Fibroblast of peridontal ligament (primary cell): ENCODE measurements around the gene PEX16.
A peak's percentile ranks its signal among the peaks of the same experiment; 100 is the strongest.
"Not testable (repeated sequence)": the region's sequence is repeated elsewhere in the genome, so short reads cannot be mapped to it uniquely, and the experiment has no call there.

Experiments used
- DNase-seq: peaks from one replicate; pipeline ENCODE4 v3.0.0-alpha.2; 2010; ENCODE audit errors: extremely low read depth

The PEX16 gene

DNA sequence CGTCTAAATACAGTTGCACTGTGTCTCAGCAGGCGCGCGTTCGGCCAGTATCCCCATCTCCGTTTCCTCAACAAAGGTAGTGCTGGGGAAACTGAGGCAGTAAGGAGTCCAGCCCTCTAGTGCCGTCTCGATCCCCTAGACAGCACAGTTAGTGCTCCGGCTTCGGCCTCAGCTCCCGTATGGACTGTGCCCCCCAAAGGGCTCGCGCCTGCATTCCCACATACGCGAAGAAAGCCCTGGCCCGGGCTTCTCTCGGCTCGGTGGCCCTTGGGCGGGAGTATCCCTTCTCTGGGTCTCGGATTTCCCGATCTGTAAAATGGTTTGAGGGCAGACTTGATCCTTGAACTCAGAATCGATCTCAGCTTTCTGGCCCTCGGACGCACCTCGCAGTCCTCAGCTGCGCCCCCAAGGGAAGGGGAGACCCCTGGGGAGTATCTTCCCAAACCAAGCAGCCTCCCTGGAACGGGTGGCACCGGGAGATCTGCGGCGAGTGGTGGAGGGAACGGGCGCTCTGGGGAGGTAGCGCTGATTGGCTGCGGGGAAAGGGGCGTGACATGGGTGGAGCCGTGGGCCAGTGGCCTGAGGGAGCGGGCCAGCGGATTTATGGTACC, 759 bp upstream of the PEX16 start:
- DNase-seq = peak; percentile 55

DNA sequence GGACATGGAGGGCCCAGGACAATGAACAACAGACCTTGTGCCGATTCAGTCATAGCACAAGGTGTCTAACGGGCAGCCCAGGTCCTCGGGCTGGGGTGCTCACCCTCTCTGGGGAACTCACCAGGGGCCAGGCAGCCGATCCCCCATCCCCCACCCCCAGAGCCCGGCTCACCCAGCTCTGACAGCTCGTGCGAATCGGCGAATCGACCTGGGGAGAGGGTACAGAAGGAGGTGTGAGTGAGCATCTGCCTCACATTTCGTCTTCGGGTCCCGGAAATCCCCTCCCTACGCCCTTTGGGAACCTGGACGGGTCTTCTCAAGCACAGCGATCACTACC, 423 bp downstream of the PEX16 start:
- no peak for DNase-seq

DNA sequence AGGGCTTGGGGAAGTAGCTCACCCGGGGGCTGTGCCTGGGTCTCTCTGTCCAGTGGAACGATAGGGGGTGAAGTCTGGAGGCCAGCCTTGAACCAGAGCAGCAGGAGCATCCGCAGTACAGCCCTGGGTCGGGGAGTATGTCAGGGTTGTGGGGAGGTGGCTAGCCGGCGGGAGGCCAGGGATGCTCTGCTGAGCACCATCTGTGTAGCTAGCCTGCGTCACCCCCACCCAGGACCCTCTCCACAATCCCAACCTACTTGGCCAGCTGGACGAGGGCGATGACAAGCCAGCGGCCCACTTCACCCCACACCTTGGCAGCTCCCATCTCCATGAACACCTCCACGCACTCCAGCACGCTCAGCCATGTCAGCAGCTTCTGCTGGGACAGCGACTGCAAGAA, 2.2 kb downstream of the PEX16 start:
- DNase-seq = no peak

DNA sequence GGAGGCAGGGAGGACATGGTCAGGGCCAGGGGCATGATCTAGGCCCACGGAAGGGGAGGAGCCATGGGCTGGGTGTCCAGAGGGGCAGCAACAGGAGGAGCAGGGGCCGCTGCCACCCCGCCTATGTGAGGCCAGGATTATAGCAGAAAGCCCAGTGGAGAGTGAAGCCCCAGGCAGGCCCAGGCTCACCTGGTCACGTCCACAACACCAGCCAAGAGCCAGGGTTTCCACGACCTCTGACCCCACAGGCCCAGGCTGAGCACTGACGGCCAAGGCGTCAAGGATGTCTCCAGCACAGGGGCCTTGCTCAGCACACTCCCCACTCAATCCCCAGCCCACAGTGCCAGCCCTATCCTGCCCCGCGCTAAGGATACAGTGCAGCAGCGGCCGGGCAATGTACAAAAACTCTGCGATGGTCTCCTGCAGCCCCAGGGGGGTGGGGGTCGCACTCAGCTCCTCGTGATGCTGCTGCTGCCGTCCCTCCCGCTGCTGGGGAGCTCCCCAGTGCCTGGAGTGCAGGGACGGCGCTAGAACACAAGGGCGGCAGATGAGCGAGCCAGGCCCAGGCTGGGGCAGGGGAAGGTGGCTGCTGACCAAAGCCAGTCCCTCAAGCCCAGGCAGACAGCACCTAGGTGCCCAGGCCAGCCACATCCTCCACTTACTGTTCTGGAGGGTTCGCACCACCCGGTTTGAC, 3.6 kb downstream of the PEX16 start:
- DNase-seq = no peak

DNA sequence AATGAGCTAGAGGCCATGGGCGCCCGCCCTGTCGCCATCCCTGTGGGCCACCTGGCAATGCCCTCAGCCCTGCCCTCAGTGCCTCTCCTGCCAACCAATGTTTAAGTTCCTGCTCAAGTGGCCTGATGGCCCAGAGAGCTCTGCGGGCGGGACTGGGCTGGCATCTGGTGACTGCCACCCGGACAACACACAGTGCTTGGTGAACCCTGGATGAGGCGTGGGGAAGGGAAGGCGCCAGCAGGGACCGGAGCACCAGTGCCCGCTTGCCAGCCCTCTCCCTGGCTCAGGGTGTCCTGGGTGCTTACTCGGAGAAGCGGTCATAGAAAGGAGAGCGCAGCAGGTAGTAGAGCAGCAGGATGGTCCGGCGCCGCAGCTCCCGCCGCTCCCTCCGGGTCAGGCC, 4.2 kb downstream of the PEX16 start:
- no peak for DNase-seq

DNA sequence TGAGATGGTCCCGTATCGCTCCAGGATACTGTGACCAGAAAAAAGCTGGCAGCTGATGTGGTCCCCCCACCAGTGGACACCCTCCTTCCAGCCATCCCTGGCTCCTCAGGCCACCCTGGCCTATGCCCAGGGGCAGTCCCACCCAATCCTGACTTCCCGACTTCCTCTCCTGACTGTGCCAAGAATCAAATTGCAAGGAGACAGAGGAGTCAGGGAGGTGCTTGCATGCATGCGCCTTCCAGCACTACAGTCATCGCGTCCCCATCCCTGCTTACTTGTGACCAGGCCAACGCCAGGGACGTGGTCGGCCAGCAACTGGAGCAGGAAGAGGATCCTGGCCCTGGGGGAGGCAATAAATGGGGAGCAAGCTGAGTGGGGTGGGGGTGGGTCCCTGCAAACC, 7.1 kb downstream of the PEX16 start:
- no peak for DNase-seq

DNA sequence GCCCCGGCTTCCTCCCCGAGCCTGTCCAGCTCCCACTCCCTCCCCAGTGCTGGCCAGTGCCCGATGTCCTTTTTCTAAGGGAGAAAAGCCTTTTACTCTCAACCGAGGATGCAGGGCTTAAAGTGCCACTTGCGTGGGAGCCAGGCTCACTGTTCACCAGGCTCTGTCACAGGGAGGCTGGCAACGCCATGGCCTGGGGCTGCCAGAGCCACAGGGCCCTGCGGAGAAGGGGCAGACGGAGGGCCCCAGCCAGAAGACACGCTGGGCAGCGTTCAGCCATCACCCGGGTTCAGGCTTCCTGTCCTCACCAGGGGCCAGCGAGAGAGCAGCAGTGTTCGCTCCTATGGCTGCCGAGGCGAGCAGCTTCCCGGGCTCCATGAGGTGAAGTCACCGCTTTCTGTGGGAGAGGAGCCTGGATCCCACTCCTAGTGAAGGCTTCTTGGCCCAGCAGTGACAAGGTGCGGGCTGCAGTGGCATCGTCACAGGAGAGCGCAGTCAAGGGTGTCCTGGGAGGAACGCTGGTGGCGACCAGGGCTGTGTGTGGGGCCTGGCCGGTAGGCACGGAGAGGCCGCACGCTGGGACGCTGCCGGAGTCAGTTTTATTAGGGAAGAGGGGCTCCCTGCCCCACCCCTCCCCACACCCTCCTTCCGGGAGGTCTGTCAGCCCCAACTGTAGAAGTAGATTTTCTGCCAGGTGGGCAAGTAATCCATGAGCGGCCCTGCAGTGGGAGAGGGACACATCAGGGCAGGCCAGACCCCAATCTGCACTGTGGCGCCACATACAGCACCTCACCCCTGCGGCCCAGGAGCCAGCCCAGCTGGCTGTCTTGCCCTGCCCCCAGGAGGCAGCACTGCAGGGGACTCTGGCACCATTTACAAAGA, 7.8 kb downstream of the PEX16 start:
- DNase-seq = no peak

DNA sequence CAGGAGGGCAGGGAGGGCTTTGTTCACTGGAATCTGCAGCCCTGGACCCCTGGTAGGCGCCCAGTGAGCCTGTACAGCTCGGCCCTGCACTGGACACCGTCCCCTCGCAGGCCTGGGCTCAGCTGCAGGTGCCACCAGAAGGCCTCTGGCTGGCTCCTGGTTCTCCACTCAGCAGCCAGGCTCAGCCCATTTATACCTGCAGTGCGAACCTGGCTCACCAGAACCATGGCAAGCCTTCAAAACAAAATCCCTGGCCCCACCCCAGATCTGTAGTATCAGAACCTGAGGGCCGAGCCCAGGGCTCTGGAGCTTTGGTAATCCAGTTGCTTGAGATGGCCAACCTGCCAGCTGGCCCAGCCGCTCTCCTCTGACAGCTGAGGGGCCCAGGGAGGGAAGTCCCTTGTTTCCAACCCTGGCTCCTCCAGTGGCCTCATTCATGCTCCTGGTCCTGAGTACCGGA, 9.7 kb downstream of the PEX16 start:
- DNase-seq = no peak

DNA sequence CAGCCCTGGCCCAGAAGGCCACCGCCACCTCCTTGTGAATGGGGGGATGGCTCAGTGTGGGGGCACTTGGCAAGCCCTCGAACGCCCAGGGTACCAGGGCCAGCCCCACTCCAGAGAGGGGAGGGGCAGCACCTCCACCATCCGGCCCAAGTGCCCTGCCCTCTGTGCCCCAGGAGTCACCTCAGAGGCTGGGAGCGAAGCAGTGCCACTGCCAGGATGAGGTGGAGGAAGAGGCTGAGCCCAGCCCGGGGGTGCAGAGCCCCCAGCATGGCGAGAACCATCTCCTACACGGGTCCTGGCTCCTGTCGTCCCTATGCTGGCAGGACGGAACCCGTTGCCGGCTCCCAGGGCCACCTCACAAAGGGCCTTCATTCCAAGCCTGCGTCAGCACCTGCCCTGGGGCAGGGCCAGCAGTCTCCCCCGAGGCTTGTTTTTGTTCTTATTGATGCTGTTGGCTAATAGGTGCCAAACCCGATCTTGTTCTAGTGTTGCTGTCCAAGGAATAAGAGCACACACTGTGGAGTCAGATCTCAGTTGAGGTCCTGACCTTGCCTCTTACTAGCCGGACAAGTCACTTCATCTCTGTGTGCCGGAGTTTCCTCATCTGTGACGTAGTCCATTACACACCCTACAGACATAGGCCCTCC, 10.6 kb downstream of the PEX16 start, which contains the start of gene FREY1:
Gene FREY1, minus strand, starts transcription at position 307 of the 647 bp plus-strand sequence. Its CDS starts 26 bp downstream, at position 281.
- DNase-seq = no peak

DNA sequence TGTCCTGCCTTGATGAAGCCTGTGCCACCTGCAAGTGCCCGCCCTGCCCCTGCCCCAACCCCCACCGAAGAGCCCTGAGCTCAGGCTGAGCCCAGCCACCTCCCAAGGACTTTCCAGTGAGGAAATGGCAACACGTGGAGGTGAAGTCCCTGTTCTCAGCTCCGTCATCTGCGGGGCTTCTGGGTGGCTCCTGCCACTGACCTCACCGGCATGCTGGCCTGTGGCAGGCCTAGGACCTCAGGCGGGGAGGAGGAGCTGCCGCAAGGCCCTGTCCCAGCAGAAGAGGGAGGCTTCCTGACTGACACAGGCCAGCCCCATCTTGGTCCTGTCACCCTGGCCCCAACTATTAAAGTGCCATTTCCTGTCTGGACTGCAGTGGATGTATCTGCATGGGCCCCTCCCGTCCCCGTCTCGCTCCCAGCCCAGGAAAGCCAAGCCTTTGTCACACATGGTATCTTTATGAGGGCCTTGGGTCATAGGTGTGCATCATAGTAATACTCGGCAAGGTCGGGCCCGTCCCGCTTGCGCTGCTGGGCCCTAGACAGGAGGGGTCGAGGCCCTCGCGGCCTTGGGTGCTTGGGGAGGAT, 11.5 kb downstream of the PEX16 start:
- DNase-seq = no peak

DNA sequence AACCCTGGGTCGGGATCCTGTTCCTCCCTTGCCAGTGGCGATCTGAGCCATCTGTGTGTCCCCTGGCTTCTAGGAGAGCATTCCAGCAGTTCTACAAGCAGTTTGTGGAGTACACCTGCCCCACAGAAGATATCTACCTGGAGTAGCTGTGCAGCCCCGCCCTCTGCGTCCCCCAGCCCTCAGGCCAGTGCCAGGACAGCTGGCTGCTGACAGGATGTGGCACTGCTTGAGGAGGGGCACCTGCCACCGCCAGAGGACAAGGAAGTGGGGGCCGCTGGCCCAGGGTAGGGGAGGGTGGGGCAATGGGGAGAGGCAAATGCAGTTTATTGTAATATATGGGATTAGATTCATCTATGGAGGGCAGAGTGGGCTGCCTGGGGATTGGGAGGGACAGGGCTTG, 12.1 kb downstream of the PEX16 start:
- not testable (repeated sequence) for DNase-seq

DNA sequence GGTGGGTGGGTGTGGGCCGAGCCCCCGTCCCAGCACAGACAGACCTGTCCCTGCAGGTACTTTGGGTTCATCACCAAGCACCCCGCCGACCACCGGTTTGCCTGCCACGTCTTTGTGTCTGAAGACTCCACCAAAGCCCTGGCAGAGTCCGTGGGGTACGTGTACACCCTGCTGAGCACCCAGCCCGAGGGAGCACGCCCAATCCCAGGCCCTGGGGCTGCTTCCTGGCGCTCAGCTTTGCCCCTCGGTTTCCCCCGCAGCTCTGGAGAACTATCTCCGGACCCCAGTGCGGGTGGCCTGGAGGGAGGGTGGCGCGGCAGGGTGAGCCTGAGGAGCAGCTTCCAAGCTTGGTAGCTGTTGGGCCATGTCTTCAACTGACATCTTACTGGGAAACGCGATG, 12.6 kb downstream of the PEX16 start:
- DNase-seq = no peak

DNA sequence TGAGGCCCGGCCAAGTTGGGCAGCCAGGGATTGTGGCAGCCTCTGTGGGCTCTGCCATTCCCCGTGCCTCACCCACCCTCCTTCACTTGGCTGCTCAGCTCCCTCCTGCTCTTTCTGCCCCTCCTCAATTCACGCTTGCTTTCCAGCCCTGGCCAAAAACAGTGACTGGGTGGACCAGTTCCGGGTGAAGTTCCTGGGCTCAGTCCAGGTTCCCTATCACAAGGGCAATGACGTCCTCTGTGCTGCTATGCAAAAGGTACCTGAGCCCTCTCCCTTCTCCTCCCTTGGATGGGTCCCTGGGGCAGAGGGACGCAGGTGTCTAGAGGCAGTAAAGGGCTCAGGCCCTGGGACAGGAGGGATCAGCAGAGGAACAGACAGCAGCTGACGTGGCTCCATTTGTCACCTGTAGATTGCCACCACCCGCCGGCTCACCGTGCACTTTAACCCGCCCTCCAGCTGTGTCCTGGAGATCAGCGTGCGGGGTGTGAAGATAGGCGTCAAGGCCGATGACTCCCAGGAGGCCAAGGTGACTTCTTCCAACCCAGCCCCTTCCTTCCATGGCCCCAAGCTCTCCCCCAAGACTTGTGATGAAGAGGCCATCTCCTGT, 13.3 kb downstream of the PEX16 start:
- no peak for DNase-seq

DNA sequence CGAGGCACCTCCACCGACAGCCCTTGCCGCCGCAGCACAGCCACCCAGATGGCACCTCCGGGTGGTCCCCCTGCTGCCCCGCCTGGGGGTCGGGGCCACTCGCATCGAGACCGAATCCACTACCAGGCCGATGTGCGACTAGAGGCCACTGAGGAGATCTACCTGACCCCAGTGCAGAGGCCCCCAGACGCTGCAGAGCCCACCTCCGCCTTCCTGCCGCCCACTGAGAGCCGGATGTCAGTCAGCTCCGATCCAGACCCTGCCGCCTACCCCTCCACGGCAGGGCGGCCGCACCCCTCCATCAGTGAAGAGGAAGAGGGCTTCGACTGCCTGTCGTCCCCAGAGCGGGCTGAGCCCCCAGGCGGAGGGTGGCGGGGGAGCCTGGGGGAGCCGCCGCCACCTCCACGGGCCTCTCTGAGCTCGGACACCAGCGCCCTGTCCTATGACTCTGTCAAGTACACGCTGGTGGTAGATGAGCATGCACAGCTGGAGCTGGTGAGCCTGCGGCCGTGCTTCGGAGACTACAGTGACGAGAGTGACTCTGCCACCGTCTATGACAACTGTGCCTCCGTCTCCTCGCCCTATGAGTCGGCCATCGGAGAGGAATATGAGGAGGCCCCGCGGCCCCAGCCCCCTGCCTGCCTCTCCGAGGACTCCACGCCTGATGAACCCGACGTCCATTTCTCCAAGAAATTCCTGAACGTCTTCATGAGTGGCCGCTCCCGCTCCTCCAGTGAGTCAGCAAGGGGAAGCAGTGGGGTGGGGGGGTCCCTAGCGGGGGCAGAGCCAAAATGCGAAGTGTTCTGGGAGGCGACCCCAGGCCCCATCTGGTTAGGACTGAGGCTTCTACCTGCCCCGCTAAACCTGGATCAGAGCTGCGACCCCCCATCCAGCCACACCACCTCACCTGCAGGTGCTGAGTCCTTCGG, 15.0 kb downstream of the PEX16 start:
- DNase-seq = no peak

DNA sequence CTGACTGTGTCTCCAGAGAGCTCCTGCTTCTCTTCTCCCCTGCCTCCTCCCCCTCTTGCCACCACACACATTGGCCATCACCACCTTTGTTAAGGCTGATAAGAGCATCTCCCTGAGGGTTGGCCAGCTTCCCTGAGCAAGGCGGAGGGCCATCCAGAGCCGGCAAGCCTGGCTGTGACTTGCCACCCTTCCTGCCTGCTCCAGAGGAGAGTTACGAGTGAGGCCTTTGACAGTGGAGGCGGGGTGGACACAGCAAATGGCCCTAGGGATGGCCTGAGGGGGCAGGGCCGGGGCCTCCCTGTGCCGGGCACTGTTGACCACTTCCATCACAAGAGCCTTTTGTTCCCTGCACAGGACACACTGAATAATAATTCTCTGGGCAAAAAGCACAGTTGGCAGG, 16.1 kb downstream of the PEX16 start:
- DNase-seq = no peak

DNA sequence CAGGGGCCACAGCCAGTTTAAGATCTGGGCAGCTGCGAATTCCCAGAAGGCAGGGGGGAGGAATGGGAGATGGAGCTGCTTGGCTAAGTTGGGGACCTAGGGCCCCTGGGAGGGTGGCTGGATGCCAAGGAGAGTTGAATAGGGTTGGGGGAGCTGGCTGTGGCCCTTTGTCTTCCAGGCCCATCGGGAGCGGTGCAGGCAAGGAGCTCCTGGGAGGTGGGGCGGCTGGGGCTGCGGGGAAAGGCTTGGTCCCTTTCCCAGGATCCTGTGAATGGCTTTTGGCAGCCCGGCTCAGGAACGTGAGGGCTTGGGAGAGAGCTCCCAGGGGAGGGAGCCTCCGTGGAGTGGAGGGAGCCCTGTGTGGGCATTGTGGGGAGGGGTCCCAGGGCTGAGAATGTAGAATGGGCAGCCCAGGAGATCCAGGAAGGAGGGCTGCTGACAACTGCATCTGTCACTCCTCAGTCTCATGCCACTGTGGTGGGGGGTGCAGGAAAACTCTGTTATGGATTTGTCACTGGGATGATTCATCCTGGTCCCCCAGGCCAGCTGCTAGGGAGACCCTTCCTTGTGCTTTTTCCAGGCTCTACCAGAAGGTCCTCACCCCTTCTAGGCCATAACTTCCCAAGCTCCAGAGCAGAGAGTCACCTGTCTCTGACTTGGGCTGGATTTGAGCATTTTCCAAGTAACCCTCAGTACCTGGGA, 16.6 kb downstream of the PEX16 start:
- DNase-seq = no peak

DNA sequence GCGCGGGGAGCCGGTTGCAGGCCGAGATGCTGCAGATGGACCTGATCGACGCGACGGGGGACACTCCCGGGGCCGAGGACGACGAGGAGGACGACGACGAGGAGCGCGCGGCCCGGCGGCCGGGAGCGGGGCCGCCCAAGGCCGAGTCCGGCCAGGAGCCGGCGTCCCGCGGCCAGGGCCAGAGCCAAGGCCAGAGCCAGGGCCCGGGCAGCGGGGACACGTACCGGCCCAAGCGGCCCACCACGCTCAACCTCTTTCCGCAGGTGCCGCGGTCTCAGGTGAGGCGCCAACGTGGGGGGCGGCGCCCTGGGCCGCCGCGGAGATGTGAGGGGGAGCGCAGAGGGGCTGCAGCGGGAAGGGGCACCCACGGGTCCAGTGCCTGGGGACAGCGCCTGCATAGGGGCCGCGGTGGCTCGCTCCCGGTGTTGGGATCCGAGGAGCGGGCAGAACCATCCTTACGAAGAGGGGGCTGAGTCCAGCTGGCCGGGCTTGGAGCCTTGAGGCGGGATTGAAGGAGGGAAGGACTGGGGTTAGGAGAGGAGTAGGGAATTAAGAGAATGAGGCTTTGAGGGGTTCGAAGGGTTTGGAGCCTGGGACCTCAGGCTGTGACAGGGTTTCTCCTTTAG, 17.4 kb downstream of the PEX16 start:
- DNase-seq = peak; percentile 7

DNA sequence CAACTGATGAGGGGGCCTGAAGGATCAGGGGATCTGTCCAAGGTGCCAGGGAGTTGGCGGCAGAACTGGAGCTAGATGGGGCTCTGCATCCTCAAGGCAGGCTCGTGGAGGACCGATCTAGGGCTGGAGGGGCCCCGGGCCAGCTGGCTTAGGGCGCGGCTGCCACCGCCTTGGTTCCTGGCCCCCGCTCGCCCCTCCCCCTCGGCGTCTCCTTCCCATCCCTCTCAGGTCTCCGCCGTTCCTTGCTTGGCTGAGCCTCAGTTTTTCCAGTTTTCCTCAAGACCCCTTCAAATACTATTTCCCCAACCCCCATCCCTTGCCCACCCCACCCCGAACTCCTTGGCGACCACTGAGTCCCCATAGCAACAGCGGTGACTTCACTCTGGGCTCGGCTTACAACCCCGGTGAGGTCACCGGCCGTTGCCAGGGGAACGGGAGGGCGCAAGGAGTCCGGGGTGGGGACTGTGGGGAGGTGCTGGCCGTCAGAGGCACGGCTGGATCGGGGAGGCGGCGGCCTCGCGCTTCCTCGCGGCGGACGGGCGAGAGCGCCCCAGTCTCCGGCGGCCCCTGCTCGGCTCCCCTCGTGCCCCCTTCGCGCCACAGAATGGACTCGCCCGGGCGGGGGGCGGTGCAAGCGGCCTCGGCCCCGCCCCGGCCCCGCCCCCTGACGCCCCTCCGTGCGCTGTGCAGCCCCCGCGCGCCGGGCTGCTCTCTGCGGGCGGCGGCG, 18.1 kb downstream of the PEX16 start:
- peak; percentile 80 for DNase-seq

DNA sequence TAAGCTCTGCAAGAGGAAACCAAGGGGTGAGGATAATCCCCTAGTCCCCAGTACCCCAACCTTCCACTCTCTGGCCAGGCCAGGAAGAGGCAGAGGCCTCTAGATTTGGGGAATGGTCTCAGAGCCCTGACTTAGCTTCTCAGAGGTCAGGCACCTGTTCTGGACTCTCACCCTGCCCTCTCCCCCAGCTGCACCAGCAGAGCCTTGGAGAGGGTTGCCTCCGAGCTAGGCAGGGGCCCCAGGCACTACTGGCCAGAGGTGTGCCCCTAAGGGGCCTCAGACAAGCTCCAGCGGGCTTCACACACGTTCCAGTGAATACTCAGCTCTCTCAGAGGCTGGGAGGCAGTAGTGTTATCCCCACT, 18.6 kb downstream of the PEX16 start:
- DNase-seq = no peak
